Measurements from ENCODE around the gene EMSY. TPM values are rescaled to one million over a fixed set of nuclear protein-coding genes. Genes with fewer than 3 reads are reported as not detected.

The EMSY gene
- total and polyA plus RNA-seq, 4 experiments from 2014 or later = 9.5 to 52.9 (median 34.9) TPM

GRCh38 chr11:76443268-76443980, 1.4 kb upstream of the EMSY start:
- CTCF ChIA-PET (ENCODE audit: partially characterized antibody) = no interaction called here
- Mint-ChIP-seq H3K4me1 (peaks cover 24 to 40% (median 32%) of the 10 kb centered on the region in 4 donors), H3K27me3 (no peaks in the 10 kb centered on the region), H3K9me3 (no peaks in the 10 kb centered on the region), H3K27ac (peak overlapping the region; percentile 94 to 98 (median 98)), H3K36me3 (peaks cover 7 to 16% of the 10 kb centered on the region in 2 donors), H3K4me3 (peak overlapping the region; percentile 90 to 97 (median 97))
- no peaks in the 10 kb centered on the region for H3K36me3 ChIP-seq (ENCODE audit: insufficient read depth, low read length)
- intact Hi-C loops (cut with micrococcal nuclease) = loop anchor here (10.0 kb wide), 1 partner anchor 629 kb away; the partner anchor contains the start of gene UVRAG
- POLR2A ChIA-PET (ENCODE audit: partially characterized antibody) = no interaction called here
- H3K27ac ChIP-seq (ENCODE audit: low read depth, low read length) = peak overlapping the region; percentile 92
- H3K4me3 ChIP-seq (ENCODE audit: low read length in 2 of 2) = peak overlapping the region; percentile 78 to 84
- DNase-seq = no peak
- H3K27me3 ChIP-seq (ENCODE audit: insufficient read depth, low read length) = no peaks in the 10 kb centered on the region
- H3K9me3 ChIP-seq (ENCODE audit: control insufficient read depth in 1 of 2, low read length in 2 of 2) = no peaks in the 10 kb centered on the region
- H3K4me1 ChIP-seq (ENCODE audit: insufficient read depth, low read length) = peaks cover 30% of the 10 kb centered on the region

- H3K4me3 Mint-ChIP-seq = peak overlapping the region; percentile 90 to 97 (median 97)
- intact Hi-C loops (cut with micrococcal nuclease) = loop anchor here (1.0 to 10.0 kb wide), 3 partner anchors 63 to 629 kb away; partner anchors contain the start of genes GVQW3, THAP12 and UVRAG
- peak overlapping the region; percentile 94 to 98 (median 98) for H3K27ac Mint-ChIP-seq
- H3K4me3 ChIP-seq (ENCODE audit: low read length in 2 of 2) = peak overlapping the region; percentile 78 to 84
- peaks cover 25 to 40% (median 33%) of the 10 kb centered on the region in 4 donors for H3K4me1 Mint-ChIP-seq
- H3K9me3 ChIP-seq (ENCODE audit: control insufficient read depth in 1 of 2, low read length in 2 of 2) = no peaks in the 10 kb centered on the region
- H3K9me3 Mint-ChIP-seq = no peaks in the 10 kb centered on the region
- H3K27ac ChIP-seq (ENCODE audit: low read depth, low read length) = peak overlapping the region; percentile 92
- H3K27me3 ChIP-seq (ENCODE audit: insufficient read depth, low read length) = no peaks in the 10 kb centered on the region
- H3K36me3 Mint-ChIP-seq = peaks cover 12 to 19% of the 10 kb centered on the region in 2 donors
- peaks cover 30% of the 10 kb centered on the region for H3K4me1 ChIP-seq (ENCODE audit: insufficient read depth, low read length)
- no peak for DNase-seq
- ChIA-PET POLR2A (ENCODE audit: partially characterized antibody) (interaction anchor here (0.6 kb wide), 2 partner anchors 17 to 63 kb away, joined by 3 read pairs; partner anchors contain the start of genes GVQW3 and THAP12), CTCF (ENCODE audit: partially characterized antibody) (no interaction called here)
- no peaks in the 10 kb centered on the region for H3K36me3 ChIP-seq (ENCODE audit: insufficient read depth, low read length)
- H3K27me3 Mint-ChIP-seq = no peaks in the 10 kb centered on the region
Measured at GRCh38 chr11:76444065-76444383, 794 bp upstream of the EMSY start.

DNA sequence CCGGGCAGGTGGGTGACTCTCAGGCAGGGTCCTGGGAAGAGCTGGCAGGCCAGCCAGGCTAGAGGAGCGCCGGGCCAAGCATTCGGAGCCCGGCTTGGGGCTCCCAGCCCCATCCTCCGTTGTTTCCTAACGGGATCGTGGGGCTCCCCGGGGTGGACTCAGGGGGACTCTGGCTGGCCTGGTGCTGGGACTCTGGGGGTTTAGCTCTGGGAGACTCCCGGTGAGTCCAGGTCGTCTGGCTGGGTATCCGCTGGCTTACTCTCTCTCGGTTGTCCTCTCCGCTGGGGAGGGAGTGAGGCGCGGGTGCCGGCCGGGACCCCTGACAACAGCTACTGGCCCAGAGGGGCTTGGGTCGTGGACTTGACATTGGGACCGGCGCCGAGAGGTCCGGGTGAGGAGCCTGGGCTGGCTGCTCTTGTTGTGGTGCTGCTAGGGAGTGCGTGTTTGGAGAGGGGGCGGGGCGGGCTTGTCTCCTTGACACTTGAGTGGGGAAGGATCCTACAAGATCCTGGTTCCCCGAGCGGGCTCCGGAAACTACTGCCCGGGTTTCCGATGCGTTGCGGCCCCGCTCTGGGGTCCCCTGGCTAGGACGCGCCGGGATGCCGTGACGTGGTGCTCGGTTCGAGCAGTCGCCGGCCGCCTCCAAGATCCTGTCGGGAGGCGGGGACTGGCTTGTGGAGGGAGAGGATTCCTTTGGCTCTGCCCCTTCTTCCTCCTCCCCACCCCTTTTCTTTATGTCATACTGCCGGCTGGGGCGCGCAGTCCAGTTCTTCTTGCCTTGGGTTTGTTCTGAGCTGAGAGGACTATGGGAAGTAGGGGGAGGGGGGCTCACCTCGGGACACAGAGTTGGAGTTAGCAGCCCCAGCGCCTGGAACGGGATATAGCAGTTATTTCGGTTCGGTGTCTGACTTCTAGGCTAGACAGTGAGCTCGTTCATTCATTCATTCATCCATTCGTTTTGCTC, 585 bp downstream of the EMSY start:
- peak overlapping the region; percentile 90 to 97 (median 97) for H3K4me3 Mint-ChIP-seq
- H3K27ac Mint-ChIP-seq = peak overlapping the region; percentile 94 to 98 (median 98)
- CTCF ChIA-PET (ENCODE audit: partially characterized antibody) = interaction anchor here (0.8 kb wide), 1 partner anchor 44 kb away, joined by 3 read pairs; no protein-coding TSS in a partner anchor
- POLR2A ChIA-PET (ENCODE audit: partially characterized antibody) = interaction anchor here (0.9 to 1.4 kb wide), 2 partner anchors 59 to 65 kb away, joined by 3 to 4 read pairs; no protein-coding TSS in a partner anchor
- no peaks in the 10 kb centered on the region for H3K9me3 ChIP-seq (ENCODE audit: control insufficient read depth in 1 of 2, low read length in 2 of 2)
- H3K27me3 Mint-ChIP-seq = no peaks in the 10 kb centered on the region
- no peaks in the 10 kb centered on the region for H3K27me3 ChIP-seq (ENCODE audit: insufficient read depth, low read length)
- DNase-seq = peak; percentile 17 to 64 (median 28)
- H3K4me1 ChIP-seq (ENCODE audit: insufficient read depth, low read length) = peaks cover 30% of the 10 kb centered on the region
- H3K9me3 Mint-ChIP-seq = no peaks in the 10 kb centered on the region
- H3K4me3 ChIP-seq (ENCODE audit: low read length in 2 of 2) = peak overlapping the region; percentile 78 to 84
- peaks cover 26 to 44% (median 34%) of the 10 kb centered on the region in 4 donors for H3K4me1 Mint-ChIP-seq
- intact Hi-C loops (cut with micrococcal nuclease) = loop anchor here (1.0 to 10.0 kb wide), 2 partner anchors 210 to 631 kb away; partner anchors contain the start of gene UVRAG
- H3K36me3 Mint-ChIP-seq = peaks cover 20 to 32% of the 10 kb centered on the region in 2 donors
- H3K27ac ChIP-seq (ENCODE audit: low read depth, low read length) = peak overlapping the region; percentile 92
- no peaks in the 10 kb centered on the region for H3K36me3 ChIP-seq (ENCODE audit: insufficient read depth, low read length)

DNA sequence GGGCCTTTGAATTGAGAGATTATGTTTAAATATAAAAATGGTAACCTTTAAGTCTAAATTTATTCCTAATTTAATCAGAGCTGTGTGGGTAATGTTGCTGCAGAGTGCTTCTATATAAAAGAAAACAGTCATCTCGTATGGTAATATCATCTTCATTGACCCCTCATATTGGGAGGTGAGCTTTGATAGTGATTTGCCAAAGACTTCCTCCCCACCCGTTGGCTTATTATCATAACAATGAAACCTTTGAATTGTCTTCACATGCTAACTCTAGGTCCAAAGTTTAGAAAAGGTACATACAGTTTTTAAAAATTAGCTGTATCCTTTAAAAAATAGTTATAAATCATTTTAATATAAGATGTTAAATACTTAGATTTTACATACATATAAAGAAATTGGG, 3.7 kb downstream of the EMSY start:
- Mint-ChIP-seq H3K9me3 (no peaks in the 10 kb centered on the region), H3K4me3 (no peak overlapping the region), H3K4me1 (peaks cover 25 to 40% (median 30%) of the 10 kb centered on the region in 4 donors), H3K27me3 (no peaks in the 10 kb centered on the region), H3K27ac (no peak overlapping the region), H3K36me3 (peaks cover 34 to 51% of the 10 kb centered on the region in 2 donors)
- Histone ChIP-seq H3K4me1 (ENCODE audit: insufficient read depth, low read length) (peaks cover 18% of the 10 kb centered on the region), H3K27me3 (ENCODE audit: insufficient read depth, low read length) (no peaks in the 10 kb centered on the region), H3K36me3 (ENCODE audit: insufficient read depth, low read length) (peaks cover 9% of the 10 kb centered on the region), H3K27ac (ENCODE audit: low read depth, low read length) (no peak overlapping the region), H3K9me3 (ENCODE audit: control insufficient read depth in 1 of 2, low read length in 2 of 2) (no peaks in the 10 kb centered on the region), H3K4me3 (ENCODE audit: low read length in 2 of 2) (no peak overlapping the region)
- intact Hi-C loops (cut with micrococcal nuclease) = loop anchor here (10.0 kb wide), 1 partner anchor 634 kb away; the partner anchor contains the start of gene UVRAG
- POLR2A ChIA-PET (ENCODE audit: partially characterized antibody) = interaction anchor here (1.0 kb wide), 1 partner anchor 241 kb away, joined by 3 read pairs; no protein-coding TSS in a partner anchor
- CTCF ChIA-PET (ENCODE audit: partially characterized antibody) = interaction anchor here (0.6 kb wide), 1 partner anchor 28 kb away, joined by 3 read pairs; no protein-coding TSS in a partner anchor
- DNase-seq = no peak

DNA sequence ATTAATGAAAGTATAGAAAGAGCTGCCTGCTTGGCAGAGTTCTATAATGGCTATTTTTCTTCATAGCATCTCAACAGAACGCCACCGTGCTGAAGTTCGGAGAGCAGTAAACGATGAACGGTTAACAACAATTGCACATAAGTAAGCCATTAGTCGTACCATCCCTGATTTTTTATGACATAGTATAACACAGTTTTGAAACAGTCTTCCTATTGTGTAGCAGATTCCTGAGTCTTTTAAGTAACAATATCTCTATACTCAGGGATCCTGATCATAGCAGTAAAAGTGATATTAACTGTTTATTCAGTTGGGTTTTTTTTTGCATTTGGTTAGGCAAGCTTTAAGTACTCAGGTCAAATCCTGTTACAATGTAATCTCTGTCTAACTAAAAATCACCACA, 8.4 kb downstream of the EMSY start:
- Mint-ChIP-seq H3K27me3 (no peaks in the 10 kb centered on the region), H3K9me3 (no peaks in the 10 kb centered on the region), H3K27ac (peak overlapping the region in 1 of 7 donors; percentile 4), H3K36me3 (peaks cover 34 to 52% of the 10 kb centered on the region in 2 donors), H3K4me1 (peaks cover 0 to 15% (median 10%) of the 10 kb centered on the region in 4 donors), H3K4me3 (no peak overlapping the region)
- Histone ChIP-seq H3K27ac (ENCODE audit: low read depth, low read length) (no peak overlapping the region), H3K27me3 (ENCODE audit: insufficient read depth, low read length) (no peaks in the 10 kb centered on the region), H3K4me3 (ENCODE audit: low read length in 2 of 2) (no peak overlapping the region), H3K36me3 (ENCODE audit: insufficient read depth, low read length) (peaks cover 9% of the 10 kb centered on the region), H3K9me3 (ENCODE audit: control insufficient read depth in 1 of 2, low read length in 2 of 2) (no peaks in the 10 kb centered on the region), H3K4me1 (ENCODE audit: insufficient read depth, low read length) (no peaks in the 10 kb centered on the region)
- POLR2A ChIA-PET (ENCODE audit: partially characterized antibody) = no interaction called here
- DNase-seq = no peak
- CTCF ChIA-PET (ENCODE audit: partially characterized antibody) = no interaction called here
- intact Hi-C loops (cut with micrococcal nuclease) = no loop called here

DNA sequence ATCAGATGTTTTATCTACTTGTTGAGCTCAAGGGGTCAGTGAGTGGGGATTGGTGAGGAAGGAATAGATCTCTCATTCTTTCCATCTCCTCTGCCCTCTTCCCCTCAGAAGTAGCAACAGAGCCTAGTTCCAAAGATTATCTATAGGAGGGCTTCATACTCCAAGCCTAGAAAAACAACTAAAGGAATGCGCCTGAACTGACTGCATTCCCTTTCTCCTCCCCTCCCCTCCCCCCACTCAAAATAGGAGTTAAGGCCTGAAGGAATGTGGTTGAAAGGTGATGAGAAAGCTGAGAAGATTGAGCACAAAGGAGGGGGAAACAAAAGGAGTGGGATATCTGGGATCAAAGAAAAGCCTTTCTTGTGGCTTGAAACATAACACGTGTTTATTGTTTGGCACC, 10.5 kb downstream of the EMSY start:
- H3K27me3 Mint-ChIP-seq = no peaks in the 10 kb centered on the region
- no peak for DNase-seq
- intact Hi-C loops (cut with micrococcal nuclease) = no loop called here
- CTCF ChIA-PET (ENCODE audit: partially characterized antibody) = no interaction called here
- Histone ChIP-seq H3K4me1 (ENCODE audit: insufficient read depth, low read length) (no peaks in the 10 kb centered on the region), H3K36me3 (ENCODE audit: insufficient read depth, low read length) (peaks cover 22% of the 10 kb centered on the region), H3K4me3 (ENCODE audit: low read length in 2 of 2) (no peak overlapping the region), H3K9me3 (ENCODE audit: control insufficient read depth in 1 of 2, low read length in 2 of 2) (no peaks in the 10 kb centered on the region), H3K27ac (ENCODE audit: low read depth, low read length) (no peak overlapping the region), H3K27me3 (ENCODE audit: insufficient read depth, low read length) (no peaks in the 10 kb centered on the region)
- POLR2A ChIA-PET (ENCODE audit: partially characterized antibody) = no interaction called here
- H3K27ac Mint-ChIP-seq = peak overlapping the region in 1 of 7 donors; percentile 17
- H3K9me3 Mint-ChIP-seq = no peaks in the 10 kb centered on the region
- peaks cover 36 to 55% of the 10 kb centered on the region in 2 donors for H3K36me3 Mint-ChIP-seq
- H3K4me3 Mint-ChIP-seq = no peak overlapping the region
- peaks cover 0 to 10% (median 7%) of the 10 kb centered on the region in 4 donors for H3K4me1 Mint-ChIP-seq

Data from CD4-positive, alpha-beta memory T cell (primary cell).